WTC11 (cell line): ENCODE measurements around the gene HSD3B7.

Experiments used
- CREB1 ChIP-seq: sonication (generic); formaldehyde crosslinking; IDR thresholded peaks from 2 replicates; pipeline ENCODE4 v1.8.0; 2023; ENCODE audit warnings: mild to moderate bottlenecking, missing genetic modification reagents
- ESRRA ChIP-seq: sonication (generic); formaldehyde crosslinking; IDR thresholded peaks from 2 replicates; pipeline ENCODE4 v1.8.1; 2022; ENCODE audit warnings: mild to moderate bottlenecking, missing genetic modification reagents, borderline replicate concordance
- MXD4 ChIP-seq: fragments of 250-450 bp; sonication (Bioruptor Pico); IDR thresholded peaks from 2 replicates; pipeline ENCODE4 v1.8.0; 2021; ENCODE audit warnings: mild to moderate bottlenecking, moderate library complexity, borderline replicate concordance
- NFATC4 ChIP-seq: fragments of 250-450 bp; sonication (Bioruptor Pico); IDR thresholded peaks from 2 replicates; pipeline ENCODE4 v1.9.0; 2021; ENCODE audit warnings: mild to moderate bottlenecking
- OVOL2 ChIP-seq: fragments of 250-450 bp; sonication (Bioruptor Pico); IDR thresholded peaks from 2 replicates; pipeline ENCODE4 v1.9.0; 2021; ENCODE audit warnings: mild to moderate bottlenecking, borderline replicate concordance
- RELA ChIP-seq: sonication (generic); formaldehyde crosslinking; IDR thresholded peaks from 2 replicates; pipeline ENCODE4 v1.8.1; 2022; ENCODE audit warnings: missing genetic modification reagents, mild to moderate bottlenecking, borderline replicate concordance
- SMAD4 ChIP-seq: sonication (generic); formaldehyde crosslinking; IDR thresholded peaks from 2 replicates; pipeline ENCODE4 v1.8.0; 2022; ENCODE audit warnings: mild to moderate bottlenecking, missing genetic modification reagents
- TEAD4 ChIP-seq: sonication (generic); formaldehyde crosslinking; IDR thresholded peaks from 2 replicates; pipeline ENCODE4 v1.8.0; 2022; ENCODE audit warnings: mild to moderate bottlenecking, missing genetic modification reagents
- USF2 ChIP-seq: sonication (generic); formaldehyde crosslinking; IDR thresholded peaks from 2 replicates; pipeline ENCODE4 v1.8.1; 2023; ENCODE audit warnings: mild to moderate bottlenecking, missing genetic modification reagents, moderate library complexity
- ZNF396 ChIP-seq: fragments of 250-450 bp; sonication (Bioruptor Pico); IDR thresholded peaks from 2 replicates; pipeline ENCODE4 v1.8.0; 2021; ENCODE audit warnings: mild to moderate bottlenecking, moderate library complexity, borderline replicate concordance
- ZNF423 ChIP-seq: fragments of 250-450 bp; sonication (Bioruptor Pico); IDR thresholded peaks from 2 replicates; pipeline ENCODE4 v2.1.2; 2022; ENCODE audit warnings: mild to moderate bottlenecking, moderate library complexity
- TF ChIP-seq, protein P1 (sequence below): fragments of 200-600 bp; IDR thresholded peaks from 2 replicates; pipeline ENCODE4 v1.8.0; 2022; ENCODE audit warnings: antibody characterized with exemption
- TF ChIP-seq, protein P2 (sequence below): sonication (generic); formaldehyde crosslinking; conservative IDR thresholded peaks from 2 replicates; pipeline ENCODE4 v1.8.1; 2022; ENCODE audit warnings: mild to moderate bottlenecking, missing genetic modification reagents

DNA sequence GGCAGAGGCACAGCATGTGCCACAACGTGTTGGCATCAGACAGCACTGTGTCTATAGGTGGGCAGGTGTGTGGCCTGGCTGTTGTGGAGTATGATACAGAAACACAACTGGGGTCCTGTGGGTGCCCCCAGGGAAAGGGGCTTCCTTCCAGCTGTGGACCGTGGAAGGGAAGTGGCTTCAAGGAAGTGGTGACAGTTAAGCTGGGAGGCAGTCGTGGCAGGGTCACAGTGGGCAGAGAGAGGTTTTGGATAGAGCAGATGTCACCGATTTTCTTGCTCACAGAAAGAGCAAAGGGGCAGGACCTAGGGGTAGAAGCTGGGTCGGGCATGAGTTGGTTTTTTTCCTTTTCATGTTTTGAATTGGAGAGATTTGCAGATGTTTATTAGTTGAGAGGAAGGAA lies 47.3 kb upstream of the HSD3B7 start:
- no peak for TF ChIP-seq RELA (CRISPR knock-in tag)
- TF ChIP-seq MXD4 (CRISPR knock-in tag): no peak
- TF ChIP-seq, protein P1, sequence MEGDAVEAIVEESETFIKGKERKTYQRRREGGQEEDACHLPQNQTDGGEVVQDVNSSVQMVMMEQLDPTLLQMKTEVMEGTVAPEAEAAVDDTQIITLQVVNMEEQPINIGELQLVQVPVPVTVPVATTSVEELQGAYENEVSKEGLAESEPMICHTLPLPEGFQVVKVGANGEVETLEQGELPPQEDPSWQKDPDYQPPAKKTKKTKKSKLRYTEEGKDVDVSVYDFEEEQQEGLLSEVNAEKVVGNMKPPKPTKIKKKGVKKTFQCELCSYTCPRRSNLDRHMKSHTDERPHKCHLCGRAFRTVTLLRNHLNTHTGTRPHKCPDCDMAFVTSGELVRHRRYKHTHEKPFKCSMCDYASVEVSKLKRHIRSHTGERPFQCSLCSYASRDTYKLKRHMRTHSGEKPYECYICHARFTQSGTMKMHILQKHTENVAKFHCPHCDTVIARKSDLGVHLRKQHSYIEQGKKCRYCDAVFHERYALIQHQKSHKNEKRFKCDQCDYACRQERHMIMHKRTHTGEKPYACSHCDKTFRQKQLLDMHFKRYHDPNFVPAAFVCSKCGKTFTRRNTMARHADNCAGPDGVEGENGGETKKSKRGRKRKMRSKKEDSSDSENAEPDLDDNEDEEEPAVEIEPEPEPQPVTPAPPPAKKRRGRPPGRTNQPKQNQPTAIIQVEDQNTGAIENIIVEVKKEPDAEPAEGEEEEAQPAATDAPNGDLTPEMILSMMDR: no peak
- no peak for TF ChIP-seq CREB1 (CRISPR knock-in tag)
- TF ChIP-seq, protein P2, sequence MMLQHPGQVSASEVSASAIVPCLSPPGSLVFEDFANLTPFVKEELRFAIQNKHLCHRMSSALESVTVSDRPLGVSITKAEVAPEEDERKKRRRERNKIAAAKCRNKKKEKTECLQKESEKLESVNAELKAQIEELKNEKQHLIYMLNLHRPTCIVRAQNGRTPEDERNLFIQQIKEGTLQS: no peak
- TF ChIP-seq TEAD4: no peak
- no peak for TF ChIP-seq NFATC4 (CRISPR knock-in tag)
- no peak for TF ChIP-seq SMAD4 (CRISPR knock-in tag)
- TF ChIP-seq ESRRA (CRISPR knock-in tag): no peak
- no peak for TF ChIP-seq OVOL2 (CRISPR knock-in tag)
- TF ChIP-seq ZNF396: no peak
- no peak for TF ChIP-seq USF2
- TF ChIP-seq ZNF423: no peak
